Measurements from ENCODE around the gene FIGNL1.

Gene FIGNL1

GRCh38 chr7:50394315-50394714 is 55.8 kb downstream of the FIGNL1 start:
- DNase-seq, result no peak
